CD4-positive, alpha-beta T cell treated with Interleukin-15 for 1 hour (primary cell): Measurements from ENCODE around the gene EIF4B.

Experiments
- DNase-seq: peaks from one replicate; pipeline ENCODE4 v3.0.0-alpha.2; 2020

The EIF4B gene

DNA sequence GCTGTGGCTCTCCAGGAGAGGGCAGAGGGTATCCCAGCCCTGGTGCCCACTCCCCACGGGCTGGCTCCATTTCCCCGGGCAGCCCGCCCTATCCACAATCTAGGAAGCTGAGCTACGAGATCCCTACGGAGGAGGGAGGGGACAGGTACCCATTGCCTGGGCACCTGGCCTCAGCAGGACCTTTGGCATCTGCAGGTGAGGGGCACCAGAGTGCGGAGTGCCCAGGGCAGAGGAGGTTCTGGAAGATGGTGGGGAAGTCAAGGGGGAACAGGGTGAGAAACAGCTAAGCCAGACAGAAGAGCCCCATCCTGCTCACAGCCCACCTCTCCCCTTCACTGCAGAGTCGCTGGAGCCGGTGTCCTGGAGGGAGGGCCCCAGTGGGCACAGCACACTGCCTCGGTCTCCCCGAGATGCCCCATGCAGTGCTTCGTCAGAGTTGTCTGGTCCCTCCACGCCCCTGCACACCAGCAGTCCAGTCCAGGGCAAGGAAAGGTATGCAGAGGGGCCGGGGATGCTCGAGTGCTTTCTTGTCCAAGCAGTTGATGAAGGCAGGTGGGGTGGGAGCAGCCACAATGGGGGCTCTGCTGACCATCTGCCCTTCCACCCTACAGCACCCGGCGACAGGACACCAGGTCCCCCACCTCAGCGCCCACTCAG, 53.9 kb downstream of the EIF4B start:
- DNase-seq, result no peak

DNA sequence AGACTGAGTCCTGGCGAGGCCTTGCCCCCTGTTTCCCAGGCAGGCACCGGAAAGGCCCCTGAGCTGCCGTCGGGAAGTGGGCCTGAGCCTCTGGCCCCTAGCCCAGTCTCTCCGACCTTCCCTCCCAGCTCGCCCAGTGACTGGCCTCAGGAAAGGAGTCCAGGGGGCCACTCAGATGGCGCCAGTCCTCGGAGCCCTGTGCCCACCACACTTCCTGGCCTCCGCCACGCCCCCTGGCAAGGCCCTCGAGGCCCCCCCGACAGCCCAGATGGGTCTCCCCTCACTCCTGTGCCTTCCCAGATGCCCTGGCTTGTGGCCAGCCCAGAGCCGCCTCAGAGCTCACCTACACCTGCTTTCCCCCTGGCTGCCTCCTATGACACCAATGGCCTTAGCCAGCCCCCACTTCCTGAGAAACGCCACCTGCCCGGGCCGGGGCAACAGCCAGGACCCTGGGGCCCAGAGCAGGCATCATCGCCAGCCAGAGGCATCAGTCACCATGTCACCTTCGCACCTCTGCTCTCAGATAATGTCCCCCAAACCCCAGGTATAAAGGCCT, 54.5 kb downstream of the EIF4B start:
- DNase-seq, result no peak

DNA sequence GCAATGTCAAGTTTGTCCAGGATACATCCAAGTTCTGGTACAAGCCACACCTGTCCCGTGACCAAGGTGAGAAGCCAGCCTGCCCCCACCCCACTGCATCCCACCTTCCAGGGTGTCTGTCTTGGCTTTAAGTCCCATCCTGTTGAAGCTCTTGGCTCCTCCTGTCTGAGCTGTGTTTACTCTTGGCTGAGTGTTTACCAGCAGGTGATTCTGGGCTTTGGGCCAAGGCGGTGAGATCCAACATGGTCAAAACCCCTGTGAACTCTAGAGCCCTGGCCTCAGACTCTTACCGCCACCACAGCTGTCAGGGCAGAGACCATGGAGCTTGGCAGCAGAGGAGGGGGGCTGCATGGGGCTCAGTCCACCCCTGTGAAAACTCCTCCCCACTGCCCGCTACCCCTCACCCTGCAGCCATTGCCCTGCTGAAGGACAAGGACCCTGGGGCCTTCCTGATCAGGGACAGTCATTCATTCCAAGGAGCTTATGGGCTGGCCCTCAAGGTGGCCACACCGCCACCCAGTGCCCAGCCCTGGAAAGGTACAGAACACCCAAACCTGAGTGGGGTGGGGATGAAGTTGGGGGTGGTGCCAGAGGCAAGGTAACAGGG, 55.3 kb downstream of the EIF4B start:
- DNase-seq, result no peak

DNA sequence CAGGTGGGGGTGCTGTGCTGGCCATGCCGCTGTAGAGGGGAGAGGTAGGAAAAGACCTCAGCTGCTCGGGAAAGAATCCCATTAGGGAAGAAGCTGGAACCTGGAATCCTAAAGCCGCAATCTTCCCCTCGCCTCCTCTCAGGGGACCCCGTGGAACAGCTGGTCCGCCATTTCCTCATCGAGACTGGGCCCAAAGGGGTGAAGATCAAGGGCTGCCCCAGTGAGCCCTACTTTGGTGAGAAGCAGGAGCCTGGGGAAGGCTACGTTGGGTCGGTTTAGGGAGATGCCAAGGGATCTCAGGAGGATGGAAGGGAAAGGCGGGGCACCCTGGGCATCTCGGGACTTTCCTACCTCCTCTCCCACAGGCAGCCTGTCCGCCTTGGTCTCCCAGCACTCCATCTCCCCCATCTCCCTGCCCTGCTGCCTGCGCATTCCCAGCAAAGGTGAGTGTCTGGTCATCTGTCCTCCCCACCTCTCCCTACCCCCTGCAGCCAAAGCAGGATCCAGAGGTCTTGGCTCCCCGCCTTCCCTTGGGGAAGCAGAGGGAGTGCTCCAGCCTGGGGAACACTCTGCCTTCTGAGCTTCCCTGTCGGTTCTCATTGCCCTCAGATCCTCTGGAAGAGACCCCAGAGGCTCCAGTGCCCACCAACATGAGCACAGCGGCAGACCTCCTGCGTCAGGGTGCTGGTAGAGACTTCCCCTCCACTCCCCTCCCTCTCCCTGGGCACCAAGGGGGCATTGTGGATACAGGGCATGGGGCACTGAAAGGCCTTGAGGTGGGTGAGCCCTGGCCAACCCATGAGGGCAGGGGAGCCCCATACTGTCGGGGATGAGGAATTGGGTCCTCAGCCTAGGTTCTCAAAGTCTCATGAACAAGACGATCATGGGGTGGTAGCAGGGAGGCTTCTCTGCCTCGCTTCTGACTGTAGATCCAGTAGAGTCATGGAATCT, 56.0 kb downstream of the EIF4B start:
- no peak for DNase-seq

DNA sequence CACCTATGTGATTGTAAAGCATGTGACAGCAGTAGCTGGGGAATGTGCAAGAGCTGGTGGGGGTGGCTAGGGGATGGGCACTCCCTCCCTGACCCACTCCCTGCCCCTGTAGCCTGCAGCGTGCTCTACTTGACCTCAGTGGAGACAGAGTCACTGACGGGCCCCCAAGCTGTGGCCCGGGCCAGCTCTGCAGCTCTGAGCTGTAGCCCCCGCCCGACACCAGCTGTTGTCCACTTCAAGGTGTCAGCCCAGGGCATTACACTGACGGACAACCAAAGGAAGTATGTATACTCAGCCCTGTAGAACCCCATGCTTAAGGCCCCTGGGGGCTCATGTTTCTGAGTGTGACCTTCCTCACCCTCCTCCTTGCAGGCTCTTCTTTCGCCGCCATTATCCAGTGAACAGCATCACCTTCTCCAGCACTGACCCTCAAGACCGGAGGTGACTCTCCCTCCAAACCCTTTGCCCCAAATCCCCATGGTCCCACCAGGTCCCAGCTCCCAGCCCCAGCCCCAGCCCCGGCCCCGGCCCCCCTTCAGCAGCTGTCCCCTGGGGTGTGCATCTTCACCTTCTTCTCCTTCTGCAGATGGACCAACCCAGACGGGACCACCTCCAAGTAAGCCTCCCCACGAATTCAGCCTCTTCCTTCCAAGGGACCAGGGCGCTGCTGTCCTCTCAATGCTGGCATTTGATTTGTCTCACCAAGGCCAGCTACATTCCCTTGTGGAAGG, 56.9 kb downstream of the EIF4B start:
- DNase-seq, result no peak

DNA sequence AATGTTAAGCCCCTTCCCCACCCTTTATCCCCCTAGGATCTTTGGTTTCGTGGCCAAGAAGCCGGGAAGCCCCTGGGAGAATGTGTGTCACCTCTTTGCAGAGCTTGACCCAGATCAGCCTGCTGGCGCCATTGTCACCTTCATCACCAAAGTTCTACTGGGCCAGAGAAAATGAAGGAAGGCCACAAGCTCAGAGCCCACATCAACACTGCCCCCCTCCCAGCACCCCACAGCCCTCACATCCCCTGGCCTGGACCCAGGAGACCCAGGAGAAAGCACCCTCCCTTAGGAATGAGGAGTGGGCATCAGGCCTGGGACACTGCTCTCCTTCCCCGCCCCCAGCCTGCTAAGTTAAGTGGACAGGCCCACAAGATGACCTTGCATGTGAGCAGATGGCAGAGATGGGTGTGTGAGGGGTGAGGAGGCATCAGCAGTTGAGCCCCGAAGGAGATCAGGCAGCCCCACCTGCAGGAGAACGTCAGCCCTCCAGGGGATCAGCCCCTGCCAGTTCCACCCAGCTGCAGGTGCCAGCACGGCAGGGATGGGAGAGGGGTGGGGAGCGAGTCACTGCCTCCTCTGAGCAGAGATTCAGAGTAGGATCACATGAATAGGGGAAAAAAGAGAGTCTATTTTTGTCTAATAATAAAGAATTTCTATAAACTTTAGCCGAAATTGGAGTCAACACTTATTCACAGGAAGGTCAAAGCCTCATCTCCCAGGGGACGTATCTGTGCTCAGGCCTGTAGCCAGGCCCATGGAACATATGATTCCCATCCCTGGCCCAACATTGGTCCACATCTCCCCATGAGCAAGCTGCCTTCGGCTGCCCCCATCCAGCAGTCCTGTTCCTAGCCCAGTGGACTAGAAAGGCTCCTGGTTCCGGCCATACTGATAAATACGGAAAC, 57.7 kb downstream of the EIF4B start:
- no peak for DNase-seq

DNA sequence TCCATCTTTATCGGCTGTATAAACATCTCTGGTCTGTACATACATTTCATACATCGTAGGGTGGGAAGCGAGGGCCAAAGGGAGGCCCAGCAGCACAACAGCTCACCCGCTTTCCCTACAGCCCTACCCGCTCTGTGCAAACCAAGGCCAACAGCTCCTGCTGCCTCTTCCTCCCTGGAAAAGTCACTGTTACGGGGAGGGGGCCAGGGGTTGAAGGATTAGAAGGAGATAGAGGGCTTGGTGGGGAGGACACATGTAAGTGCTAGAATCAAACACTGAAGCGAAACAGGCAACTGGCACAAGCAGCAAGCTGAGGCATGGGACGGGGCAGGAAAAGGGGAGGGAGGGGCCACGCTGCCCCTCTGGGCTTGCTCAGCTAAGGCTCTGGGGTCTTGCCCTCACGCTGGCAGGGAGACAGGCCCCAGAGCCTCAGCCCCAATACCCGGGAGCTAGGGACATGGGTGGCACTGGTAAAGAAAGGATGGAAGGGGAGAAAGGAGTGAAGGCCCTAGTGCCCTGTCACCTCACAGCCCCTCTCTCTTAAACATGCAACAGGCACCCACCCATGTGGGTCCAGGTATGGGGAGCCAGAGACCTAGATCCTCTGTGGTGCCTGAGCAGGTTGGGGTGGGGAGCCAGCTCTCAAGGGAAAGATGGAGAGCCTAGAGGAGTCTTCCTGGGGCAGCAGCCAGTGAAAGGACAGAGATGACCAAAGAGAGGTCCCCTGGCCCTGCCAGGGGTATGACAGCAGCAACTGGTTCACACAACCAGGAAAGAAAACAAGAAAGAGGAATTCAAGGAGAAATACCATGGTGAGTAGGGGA, 58.6 kb downstream of the EIF4B start:
- DNase-seq, result no peak

DNA sequence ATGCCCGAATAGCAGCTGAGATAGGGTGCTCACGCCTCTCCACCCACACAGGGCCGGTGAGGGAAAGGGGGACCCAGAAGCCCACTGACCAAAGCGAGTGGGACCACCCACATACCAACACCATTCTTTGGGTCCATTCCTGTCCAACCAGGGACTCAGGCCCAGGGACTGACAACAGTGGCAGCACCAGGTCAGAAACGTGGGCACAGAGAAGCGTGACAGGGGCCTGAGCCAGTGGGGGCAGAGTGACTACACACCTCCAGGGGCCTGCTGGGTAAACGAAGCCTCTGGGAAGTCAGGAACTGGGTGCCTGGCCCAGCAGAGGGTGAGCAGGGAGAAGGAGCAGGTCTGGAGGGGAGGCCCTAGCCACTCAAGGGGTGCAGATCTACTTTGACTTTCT, 59.2 kb downstream of the EIF4B start:
- no peak for DNase-seq

DNA sequence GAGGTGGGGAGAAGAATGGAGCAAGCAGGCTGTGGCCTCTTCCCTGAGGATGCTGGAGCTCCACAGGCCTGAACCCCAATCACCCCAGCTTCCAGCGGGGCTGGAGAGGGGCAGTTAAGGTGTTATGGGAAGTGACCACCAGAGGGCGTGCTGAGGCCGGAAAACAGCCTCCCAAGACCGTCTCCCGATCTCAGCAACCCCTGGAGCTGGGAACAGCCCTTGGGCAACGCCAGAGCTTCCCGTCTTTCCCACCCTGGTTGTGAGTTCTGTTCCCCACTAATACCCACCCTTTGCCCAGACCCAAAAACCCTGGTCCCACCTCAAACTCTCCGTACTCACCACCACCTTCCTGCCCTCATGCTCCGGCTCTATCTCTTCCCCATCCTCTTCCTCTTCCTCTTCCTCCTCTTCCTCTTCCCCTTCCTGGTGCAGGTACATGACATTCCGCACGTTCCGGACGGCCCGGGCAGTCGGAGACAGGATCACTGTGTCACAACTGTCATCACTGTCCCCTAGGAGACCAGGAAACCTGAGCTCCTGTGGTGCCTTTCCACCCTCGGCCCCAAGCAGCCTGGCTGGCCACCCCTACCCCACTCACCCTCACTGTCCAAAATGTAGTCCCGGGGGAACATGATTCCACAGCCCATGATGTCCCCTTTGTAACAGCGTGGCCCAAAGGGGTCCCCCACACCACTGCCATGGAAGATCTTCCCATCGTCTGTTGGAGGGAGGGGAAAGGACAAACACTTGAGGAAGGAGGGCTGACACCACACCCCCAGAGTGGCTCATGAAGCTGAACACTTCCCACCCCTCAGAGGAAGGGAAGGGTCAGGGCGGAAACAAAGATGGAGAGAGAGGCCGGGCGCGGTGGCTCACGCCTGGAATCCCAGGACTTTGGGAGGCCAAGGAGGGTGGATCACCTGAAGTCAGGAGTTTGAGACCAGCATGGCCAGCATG, 60.0 kb downstream of the EIF4B start:
- peak; percentile 53 for DNase-seq

DNA sequence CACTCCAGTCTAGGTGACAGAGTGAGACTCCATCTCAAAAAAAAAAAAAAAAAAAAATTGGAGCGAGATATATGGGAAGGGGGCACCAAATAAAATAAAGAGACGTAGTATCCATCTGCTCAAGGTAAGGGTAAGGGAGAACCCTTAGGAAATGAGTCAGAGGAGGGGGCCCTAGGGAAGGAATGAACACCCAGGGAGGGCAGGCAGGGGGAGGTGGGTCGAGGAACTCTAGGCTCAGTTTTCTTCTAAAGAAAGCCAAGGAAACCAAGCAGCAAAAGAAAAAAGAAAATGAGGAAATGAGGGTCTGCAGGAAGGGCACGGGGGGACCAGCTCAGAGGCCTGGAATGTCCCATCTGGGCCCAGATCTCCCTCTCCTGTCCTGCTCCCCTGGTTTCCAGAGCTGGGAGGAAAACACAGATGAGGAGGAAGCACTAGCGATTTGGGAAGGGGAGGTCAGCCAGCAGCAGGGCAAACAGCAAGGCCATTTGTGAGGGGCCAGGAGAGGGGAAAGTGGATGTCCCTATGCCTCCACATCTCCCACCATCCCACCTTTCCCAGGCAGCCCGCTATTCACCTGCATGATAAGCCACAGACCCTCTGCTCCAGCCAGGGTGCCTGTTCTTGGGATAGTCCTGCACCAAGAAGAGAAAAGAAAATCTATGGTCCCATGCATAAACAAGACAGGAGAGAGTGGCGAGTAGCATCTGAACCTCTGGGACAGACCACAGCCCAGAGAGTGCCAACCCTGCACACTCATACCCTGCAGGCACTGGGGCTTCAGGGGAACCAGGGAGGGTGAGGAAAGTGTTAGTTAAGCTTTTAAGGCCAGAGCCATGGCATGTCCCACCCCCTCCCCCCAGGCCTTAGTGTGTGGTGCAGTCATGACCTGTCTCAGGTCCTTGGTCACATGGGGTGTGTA, 61.1 kb downstream of the EIF4B start:
- no peak for DNase-seq

DNA sequence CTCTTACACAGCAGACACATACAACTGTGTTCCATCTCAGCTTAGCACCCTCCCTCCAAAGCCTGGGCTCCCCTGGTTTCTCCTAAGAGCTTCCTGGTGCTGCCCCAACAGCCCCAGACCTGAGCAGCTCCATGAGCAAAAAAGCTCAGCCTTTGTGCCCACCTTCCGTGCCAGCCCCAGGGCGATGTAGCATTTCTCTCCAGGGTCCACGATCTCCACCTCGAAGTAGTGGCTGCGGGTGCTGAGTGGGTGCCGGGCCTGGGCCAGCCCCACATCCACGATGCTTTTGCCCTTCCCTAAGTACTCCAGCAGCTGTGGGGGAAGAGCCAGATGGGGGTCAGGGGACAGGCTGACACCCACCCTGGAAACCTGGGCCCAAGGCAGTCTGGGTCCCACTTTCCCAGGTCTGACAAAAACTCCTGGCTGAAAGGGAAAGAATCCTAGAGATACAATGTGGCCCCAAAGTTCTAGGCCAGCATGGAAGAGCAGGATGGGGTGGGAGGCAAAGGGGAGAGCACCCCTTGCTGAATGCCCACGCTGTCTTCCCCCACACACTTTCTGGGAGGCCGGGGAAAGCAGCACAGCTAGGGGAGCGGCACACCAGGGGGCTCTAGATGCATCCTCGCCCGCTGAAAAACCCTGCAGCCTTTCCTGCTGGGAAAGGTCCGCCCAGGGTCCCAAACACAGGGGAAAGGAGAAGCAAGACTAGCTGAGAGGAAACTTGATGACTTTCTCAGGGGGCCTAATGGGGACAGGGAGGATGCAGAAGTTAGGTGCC, 61.9 kb downstream of the EIF4B start:
- no peak for DNase-seq

DNA sequence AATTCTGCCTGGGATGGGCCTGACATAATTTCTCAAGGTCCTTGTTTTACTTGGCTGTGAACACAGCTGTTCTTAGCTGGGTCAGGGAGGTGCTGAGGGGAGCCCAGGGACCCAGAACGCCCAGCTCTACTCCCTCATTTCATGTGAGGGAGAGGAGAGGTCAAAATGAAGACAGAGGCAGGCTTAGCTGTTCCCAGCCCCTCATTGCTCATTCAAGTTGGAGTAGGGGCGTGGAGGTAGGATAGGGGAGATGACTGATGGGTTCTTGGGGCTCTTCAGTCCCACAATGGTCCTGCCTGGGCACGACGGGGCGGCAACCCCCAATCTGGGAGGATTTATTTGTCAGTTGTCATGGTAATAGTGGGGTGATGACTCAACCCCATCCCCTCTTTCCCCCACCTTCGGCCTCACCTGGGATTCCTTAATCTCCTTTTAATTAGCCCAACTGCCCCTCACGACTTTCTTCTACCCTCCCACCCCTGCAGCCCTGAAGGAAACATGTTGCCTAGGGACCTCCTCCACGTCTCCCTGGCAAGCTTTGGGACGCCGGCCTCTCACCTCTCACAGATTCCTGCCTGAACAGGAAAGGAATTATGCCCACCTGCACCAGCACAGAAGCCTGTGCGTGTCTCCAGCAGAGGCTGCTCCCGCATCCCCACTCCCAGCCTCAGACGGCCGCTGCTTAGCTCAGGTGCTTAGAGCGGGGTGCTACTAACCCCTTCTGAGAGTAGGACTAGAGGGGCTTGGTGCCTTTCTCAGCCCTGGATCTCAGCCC, 62.7 kb downstream of the EIF4B start:
- no peak for DNase-seq

DNA sequence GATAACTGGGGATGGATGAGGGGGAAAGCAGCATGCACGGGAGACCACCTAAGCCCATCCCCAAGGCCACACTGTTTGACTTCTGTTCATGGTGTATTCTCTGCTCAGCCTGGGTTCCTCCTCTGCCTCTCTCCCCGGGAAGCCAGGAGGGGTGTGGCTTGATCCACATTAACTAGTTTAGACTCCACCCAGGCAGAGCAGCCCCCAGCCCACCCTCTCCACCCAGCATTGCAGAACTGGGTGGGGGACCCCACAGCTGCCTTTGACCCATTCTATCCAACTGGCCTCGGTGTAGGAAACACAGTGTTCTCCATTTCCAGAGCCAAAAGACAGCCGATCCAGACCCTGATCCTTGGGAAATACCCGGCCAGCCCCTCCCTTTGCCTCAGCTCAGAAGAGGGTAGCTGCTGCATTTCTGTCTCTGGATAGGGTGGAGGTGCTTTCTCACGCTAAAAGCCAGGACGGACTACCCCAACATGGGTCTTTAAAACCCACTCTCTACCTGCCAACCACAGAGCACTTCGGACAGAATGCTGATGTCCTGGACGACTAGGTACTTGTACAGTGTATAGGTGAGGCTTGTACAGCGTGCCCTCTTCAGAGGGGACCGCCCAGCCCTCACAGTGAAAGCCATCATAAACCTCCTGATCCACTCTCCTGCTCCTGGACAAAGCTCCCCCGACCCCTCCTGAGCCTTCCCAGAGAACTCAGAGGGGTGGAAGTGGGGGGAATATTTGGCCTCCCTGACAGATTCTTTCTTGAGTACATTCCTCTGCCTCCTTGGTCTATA, 63.6 kb downstream of the EIF4B start:
- DNase-seq, result no peak

DNA sequence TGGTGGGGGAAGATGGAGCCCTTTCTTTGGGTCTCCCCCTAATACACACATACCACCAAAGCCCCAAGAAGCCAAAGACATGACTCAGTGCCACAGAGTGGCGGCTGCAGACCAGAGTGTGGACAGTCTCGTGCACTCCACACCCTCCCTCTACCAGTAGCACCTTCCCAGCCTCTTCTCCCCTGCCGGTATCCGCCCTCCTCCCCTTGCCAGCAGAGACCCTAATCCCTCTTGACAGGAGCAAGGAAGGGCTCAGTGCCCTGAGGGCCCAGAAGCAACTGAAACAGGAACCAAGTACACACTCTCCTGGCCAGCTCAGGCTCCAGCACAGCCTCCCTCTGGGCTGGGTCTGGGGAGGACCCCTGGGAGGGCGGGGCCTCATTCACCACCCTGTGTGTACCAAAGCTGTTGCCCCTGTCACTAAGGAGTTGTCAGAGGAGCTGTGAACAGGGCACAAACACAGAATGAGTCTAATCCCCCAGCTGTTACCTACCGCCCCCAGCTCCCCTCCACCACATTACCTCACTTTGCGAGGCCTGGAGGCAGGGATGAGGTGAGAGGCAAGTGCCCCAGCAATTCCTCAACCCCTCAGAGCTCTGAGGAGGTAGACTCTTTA, 64.7 kb downstream of the EIF4B start:
- no peak for DNase-seq
